ENCODE measurements around the gene SF3A1. TPM values are rescaled to one million over a fixed set of nuclear protein-coding genes. Genes with fewer than 3 reads are reported as not detected.
"Not testable (repeated sequence)": the region's sequence is repeated elsewhere in the genome, so short reads cannot be mapped to it uniquely, and the experiment has no call there.

SF3A1 gene
- total RNA-seq, 2 donors from 2014 or later, result 191 to 195 TPM

DNA sequence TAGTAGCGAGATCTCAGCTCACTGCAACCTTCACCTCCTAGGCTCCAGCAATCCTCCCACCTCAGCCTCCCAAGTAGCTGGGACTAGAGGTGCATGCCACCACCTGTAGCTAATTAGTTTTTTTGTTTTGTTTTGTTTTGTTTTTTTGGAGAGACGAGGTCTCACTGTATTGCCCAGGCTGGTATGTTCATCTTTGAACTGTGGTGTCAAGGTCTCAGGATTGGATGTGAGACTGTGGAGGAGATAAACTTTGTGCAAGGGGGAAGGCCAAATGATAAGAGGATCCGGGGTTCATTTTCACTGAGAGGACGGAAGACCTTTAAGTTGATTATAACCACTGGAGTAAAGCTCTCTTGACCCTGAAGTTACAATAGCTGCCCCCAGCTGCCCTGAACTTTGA lies 49.0 kb upstream of the SF3A1 start:
- Mint-ChIP-seq H3K4me1 (peaks cover 7% of the 10 kb centered on the region), H3K4me3 (no peak overlapping the region), H3K36me3 (ENCODE audit: low read depth) (peaks cover 46% of the 10 kb centered on the region), H3K27ac (no peak overlapping the region), H3K27me3 (ENCODE audit: insufficient read depth) (peaks cover 2% of the 10 kb centered on the region), H3K9me3 (no peaks in the 10 kb centered on the region)
- DNase-seq, result no peak
- Histone ChIP-seq H3K36me3 (ENCODE audit: control insufficient read depth, insufficient read depth, low read length) (peaks cover 38% of the 10 kb centered on the region), H3K27ac (ENCODE audit: low read depth, low read length) (no peak overlapping the region), H3K4me3 (ENCODE audit: low read length) (no peak overlapping the region), H3K9ac (ENCODE audit: extremely low read depth, low read length, poor library complexity, severe bottlenecking) (no peak overlapping the region), H3K27me3 (ENCODE audit: control insufficient read depth, insufficient read depth, low read length, poor library complexity, severe bottlenecking) (no peaks in the 10 kb centered on the region), H3K9me3 (ENCODE audit: control insufficient read depth, low read length) (no peaks in the 10 kb centered on the region), H3K4me1 (ENCODE audit: control insufficient read depth, insufficient read depth, low read length) (no peaks in the 10 kb centered on the region)
- WGBS, 2 experiments (ENCODE audit: insufficient coverage in 1 of 2, insufficient read length in 1 of 2), result 94 to 100% methylated on average over 2 to 4 of the region's 4 CpGs
- TF ChIP-seq CTCF (conservative IDR thresholded peaks at IDR 0.05), result no peak

- Histone ChIP-seq H3K27me3 (ENCODE audit: control insufficient read depth, insufficient read depth, low read length, poor library complexity, severe bottlenecking) (no peaks in the 10 kb centered on the region), H3K4me3 (ENCODE audit: low read length) (no peak overlapping the region), H3K9ac (ENCODE audit: extremely low read depth, low read length, poor library complexity, severe bottlenecking) (no peak overlapping the region), H3K9me3 (ENCODE audit: control insufficient read depth, low read length) (no peaks in the 10 kb centered on the region), H3K4me1 (ENCODE audit: control insufficient read depth, insufficient read depth, low read length) (no peaks in the 10 kb centered on the region), H3K27ac (ENCODE audit: low read depth, low read length) (no peak overlapping the region), H3K36me3 (ENCODE audit: control insufficient read depth, insufficient read depth, low read length) (peaks cover 36% of the 10 kb centered on the region)
- Mint-ChIP-seq H3K27ac (no peak overlapping the region), H3K9me3 (no peaks in the 10 kb centered on the region), H3K36me3 (ENCODE audit: low read depth) (peaks cover 44% of the 10 kb centered on the region), H3K4me1 (peaks cover 7% of the 10 kb centered on the region), H3K27me3 (ENCODE audit: insufficient read depth) (peaks cover 7% of the 10 kb centered on the region), H3K4me3 (no peak overlapping the region)
- DNase-seq, result no peak
- WGBS, 2 experiments (ENCODE audit: insufficient coverage in 1 of 2, insufficient read length in 1 of 2), result 75 to 87% methylated on average over 6 of the region's 6 CpGs
- TF ChIP-seq CTCF (conservative IDR thresholded peaks at IDR 0.05), result no peak
These were observed 47.6 kb upstream of the SF3A1 start for GRCh38 chr22:30404307-30404706.

DNA sequence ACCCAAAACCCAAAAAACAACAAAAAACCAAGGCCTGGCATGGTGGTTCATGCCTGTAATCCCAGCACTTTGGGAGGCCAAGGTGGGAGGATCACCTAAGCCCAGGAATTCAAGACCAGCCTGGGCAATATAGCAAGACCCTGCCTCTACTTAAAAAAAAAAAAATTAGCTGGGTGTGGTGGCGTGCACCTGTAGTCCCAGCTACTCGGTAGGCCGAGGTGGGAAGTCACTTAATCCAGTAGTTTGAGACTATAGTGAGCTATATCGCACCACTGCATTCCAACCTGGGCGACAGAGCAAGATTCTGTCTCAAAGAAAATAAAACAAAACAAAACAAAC lies 46.0 kb upstream of the SF3A1 start:
- H3K27ac Mint-ChIP-seq; H3K9me3 Mint-ChIP-seq; DNase-seq; H3K27me3 ChIP-seq (ENCODE audit: control insufficient read depth, insufficient read depth, low read length, poor library complexity, severe bottlenecking); H3K4me3 ChIP-seq (ENCODE audit: low read length); H3K4me1 ChIP-seq (ENCODE audit: control insufficient read depth, insufficient read depth, low read length); H3K9me3 ChIP-seq (ENCODE audit: control insufficient read depth, low read length); H3K27ac ChIP-seq (ENCODE audit: low read depth, low read length); H3K9ac ChIP-seq (ENCODE audit: extremely low read depth, low read length, poor library complexity, severe bottlenecking); H3K4me3 Mint-ChIP-seq: not testable (repeated sequence)
- 87 to 96% methylated on average over 5 of the region's 5 CpGs for WGBS, 2 experiments (ENCODE audit: insufficient coverage in 1 of 2, insufficient read length in 1 of 2)
- H3K36me3 ChIP-seq (ENCODE audit: control insufficient read depth, insufficient read depth, low read length), result peaks cover 26% of the 10 kb centered on the region
- peaks cover 23% of the 10 kb centered on the region for H3K27me3 Mint-ChIP-seq (ENCODE audit: insufficient read depth)
- H3K36me3 Mint-ChIP-seq (ENCODE audit: low read depth), result peaks cover 33% of the 10 kb centered on the region
- peaks cover 21% of the 10 kb centered on the region for H3K4me1 Mint-ChIP-seq
